SKM-1 treated with dmso at 0.1 percent for 144 hours (cell line): ENCODE results near the gene ZBTB48.
"Not testable (repeated sequence)": the region's sequence is repeated elsewhere in the genome, so short reads cannot be mapped to it uniquely, and the experiment has no call there.

ENCODE experiments used
- DNase-seq: peaks from one replicate; lab custom pipeline; 2025; ENCODE audit not compliant: unreplicated experiment; lab: John Stamatoyannopoulos, UW

ZBTB48 gene

GRCh38 chr1:6631058-6631457, 51.3 kb downstream of the ZBTB48 start:
- no peak for DNase-seq

DNA sequence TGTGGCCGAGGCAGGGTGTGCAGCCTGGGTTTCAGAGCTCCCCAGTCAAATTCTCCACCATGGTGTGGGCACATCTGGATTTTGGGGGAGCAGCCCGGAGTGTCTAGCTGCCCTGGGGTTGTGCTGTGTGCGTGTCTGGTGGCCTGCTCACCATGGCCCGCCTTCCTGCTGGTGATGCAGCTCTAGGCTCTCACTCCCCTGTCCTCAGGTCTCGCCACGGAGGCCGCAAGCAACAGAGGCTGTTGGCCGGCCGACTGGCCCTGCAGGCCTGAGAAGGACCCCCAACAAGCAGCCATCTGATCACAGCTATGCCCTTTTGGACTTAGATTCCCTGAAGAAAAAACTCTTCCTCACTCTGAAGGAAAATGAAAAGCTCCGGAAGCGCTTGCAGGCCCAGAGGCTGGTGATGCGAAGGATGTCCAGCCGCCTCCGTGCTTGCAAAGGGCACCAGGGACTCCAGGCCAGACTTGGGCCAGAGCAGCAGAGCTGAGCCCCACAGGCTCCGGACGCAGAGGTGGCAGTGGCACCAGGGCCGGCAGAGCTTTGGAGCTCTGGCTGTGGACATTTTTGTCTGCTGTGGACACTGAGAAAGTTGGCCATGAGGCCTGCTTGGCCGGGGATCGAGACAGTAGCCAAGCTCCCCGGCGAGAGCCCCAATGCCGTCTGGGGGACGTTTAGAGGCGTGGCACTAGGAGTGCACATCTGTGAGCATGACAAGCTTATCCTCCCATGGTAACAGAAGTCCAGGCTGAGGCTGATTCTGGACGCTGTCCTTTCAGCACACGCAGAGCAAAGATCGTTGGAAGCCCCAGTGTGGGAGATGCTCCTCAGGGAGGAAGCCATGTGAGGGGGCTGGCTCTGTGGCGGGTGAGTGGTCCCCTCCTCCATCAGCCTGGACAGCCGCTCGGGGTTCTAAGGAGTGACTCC, 53.1 kb downstream of the ZBTB48 start:
- DNase-seq = no peak

DNA sequence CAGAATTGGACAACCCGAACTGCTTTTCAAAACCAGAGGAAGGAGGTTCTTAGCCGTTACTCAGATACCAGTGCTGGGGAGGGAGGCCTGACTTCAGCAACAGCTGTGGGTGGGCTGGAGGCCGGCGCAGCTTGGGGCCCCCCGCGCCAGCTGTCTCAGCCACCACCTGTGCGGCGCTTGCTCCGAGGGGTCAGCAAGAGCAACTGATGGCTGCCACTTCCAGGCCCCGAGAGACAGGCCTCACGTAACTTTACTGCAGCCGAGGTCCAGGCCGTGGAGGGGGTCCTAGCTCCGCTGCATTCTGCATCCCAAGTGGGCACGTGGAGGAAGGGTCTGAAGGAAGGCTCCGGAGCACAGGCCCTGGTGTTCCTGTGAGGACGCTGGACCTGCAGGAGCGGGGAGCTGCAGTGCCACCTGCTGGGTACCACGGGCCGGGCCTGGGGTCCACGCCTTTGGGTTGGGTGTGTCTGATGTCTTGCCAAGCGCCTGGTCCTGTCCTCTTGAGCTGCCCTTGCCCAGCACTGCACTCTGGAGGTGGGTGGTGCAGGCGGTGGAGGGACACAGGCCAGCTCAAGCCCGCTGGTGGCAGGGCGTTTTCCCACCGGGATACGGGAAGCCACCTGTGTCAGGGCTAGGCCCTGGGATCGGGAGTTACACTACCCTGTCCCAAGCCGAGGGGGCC, 54.7 kb downstream of the ZBTB48 start:
- no peak for DNase-seq

GRCh38 chr1:6635161-6635909, 55.5 kb downstream of the ZBTB48 start:
- no peak for DNase-seq

DNA sequence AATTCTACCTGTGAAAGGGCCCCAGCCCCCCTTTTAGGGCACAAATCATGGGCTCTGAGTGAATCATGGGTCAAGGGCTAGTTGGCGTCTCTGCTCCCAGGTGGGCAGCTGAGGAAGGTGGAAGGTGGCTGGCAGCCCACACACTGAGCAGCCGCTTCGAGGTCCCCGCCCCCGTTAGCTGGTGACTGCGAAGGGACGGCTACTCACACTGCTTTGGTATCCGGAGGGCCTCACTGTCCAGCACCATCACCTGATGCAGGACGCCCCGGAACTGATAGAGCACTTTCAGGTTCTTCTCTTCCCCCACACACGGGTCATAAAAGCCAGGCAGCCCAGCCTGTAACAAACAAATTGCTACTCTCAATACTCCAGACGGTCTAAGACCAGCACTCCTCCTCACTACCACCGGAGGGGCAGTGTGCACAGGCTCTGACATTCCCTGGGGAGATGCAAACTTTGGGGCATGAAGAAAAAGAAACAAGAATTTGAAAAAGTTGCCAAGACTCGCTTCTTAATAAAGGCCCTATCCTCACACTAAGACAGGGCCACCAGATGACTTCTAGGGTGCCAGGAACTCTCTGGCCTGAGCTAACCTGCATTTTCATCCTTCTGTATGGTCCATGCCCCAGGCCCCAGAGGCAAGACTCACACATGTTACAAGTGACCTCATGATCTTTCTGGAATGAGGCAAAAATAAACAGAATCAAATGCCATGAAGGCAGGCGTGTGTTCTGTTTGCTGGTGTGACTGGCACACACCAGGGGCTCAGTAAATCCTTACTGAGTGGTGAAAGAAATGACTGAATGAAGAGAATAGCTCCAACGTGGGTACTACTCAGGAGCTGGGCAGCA, 56.3 kb downstream of the ZBTB48 start:
- DNase-seq = no peak

DNA sequence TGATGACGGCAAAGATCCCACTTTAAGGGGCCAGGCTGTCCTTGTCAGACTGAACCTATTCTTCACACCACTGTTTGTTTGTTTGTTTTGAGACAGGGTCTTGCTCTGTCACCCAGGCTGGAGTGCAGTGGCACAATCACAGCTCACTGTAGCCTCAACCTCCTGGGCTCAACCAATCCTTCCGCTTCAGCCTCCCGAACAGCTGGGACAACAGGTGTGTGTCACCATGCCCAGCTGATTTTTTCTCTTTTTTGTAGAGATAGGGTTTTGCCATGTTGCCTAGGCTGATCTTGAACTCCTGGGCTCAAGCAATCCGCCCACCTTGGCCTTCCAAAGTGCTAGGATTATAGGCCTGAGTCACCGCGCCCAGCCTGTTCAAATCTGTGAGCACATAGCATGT, 57.0 kb downstream of the ZBTB48 start:
- DNase-seq = not testable (repeated sequence)

DNA sequence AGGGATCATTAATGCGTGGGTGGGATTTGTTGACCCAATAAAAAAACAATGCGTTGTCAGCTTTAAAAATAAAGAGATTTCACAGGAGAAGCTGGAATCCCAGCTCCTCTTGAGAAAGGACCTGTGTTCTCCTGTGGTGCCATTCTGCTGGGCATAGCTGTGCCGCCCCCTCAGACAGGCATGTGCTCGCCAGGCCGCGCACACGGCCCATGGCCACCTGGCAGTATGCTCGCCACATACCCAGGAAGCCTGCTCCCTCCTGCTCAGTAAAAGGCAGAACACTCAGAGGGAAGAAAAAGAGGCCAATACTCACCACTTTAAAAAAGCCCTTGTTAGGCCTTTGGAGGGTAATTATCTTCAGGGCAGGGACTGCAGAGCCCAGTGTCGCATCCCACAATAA, 58.0 kb downstream of the ZBTB48 start:
- DNase-seq = no peak

DNA sequence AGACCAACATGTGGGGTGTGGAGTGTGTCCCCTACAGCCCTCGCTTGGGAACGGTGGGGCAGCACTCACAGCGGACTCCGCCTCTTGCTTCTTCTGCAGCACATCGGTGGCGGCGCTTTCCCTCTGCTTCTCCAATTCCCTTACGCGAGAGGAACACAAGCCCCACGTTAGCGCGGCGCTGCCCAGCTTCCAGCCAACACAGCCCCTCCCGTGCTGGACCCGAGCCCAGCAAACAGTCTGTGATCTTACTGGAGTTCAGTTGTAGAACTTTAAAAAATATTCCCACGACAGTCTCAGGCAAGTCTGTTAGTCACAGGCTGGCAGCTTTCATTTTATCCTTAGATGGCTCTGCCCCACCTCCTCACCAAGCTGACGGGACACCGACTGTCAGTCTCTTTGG, 58.4 kb downstream of the ZBTB48 start:
- no peak for DNase-seq
